ENCODE measurements around the gene VKORC1L1. TPM values are rescaled to one million over a fixed set of nuclear protein-coding genes. Genes with fewer than 3 reads are reported as not detected.
"Not testable (repeated sequence)": the region's sequence is repeated elsewhere in the genome, so short reads cannot be mapped to it uniquely, and the experiment has no call there.

Gene VKORC1L1
- total RNA-seq, 1 donor, result 19.9 TPM

GRCh38 chr7:65981965-65982792, 109.3 kb downstream of the VKORC1L1 start, which contains the start of gene GUSB:
GUSB (minus strand) TSS chr7:65982213; CDS start chr7:65982183, 30 bp downstream.
- peak; percentile 83 for DNase-seq (ENCODE audit: low read depth)
- no peak for TF ChIP-seq CTCF (IDR thresholded peaks at IDR 0.05; ENCODE audit: insufficient read depth, low read depth, low read length)
- peak within 1 kb of the TSS; percentile 82 for H3K4me3 ChIP-seq (ENCODE audit: low read depth, low read length)

- DNase-seq (ENCODE audit: low read depth), result no peak
- H3K4me3 ChIP-seq (ENCODE audit: low read depth, low read length), result no peak overlapping the region
- no peak for TF ChIP-seq CTCF (IDR thresholded peaks at IDR 0.05; ENCODE audit: insufficient read depth, low read depth, low read length)
Measured at GRCh38 chr7:65983965-65984658, 111.2 kb downstream of the VKORC1L1 start.

- no peak for TF ChIP-seq CTCF (IDR thresholded peaks at IDR 0.05; ENCODE audit: insufficient read depth, low read depth, low read length)
- no peak overlapping the region for H3K4me3 ChIP-seq (ENCODE audit: low read depth, low read length)
- DNase-seq (ENCODE audit: low read depth), result no peak
Measured at GRCh38 chr7:65988084-65988483, 115.2 kb downstream of the VKORC1L1 start.

- not testable (repeated sequence) for H3K4me3 ChIP-seq (ENCODE audit: low read depth, low read length); DNase-seq (ENCODE audit: low read depth)
Measured at GRCh38 chr7:65988503-65988902, 115.6 kb downstream of the VKORC1L1 start.

- no peak for DNase-seq (ENCODE audit: low read depth)
- TF ChIP-seq CTCF (IDR thresholded peaks at IDR 0.05; ENCODE audit: insufficient read depth, low read depth, low read length), result no peak
- no peak overlapping the region for H3K4me3 ChIP-seq (ENCODE audit: low read depth, low read length)
Measured at GRCh38 chr7:65989694-65990080, 116.8 kb downstream of the VKORC1L1 start.

- DNase-seq (ENCODE audit: low read depth); H3K4me3 ChIP-seq (ENCODE audit: low read depth, low read length): not testable (repeated sequence)
Measured at GRCh38 chr7:65991829-65992228, 119.0 kb downstream of the VKORC1L1 start.

- no peak overlapping the region for H3K4me3 ChIP-seq (ENCODE audit: low read depth, low read length)
- no peak for DNase-seq (ENCODE audit: low read depth)
- TF ChIP-seq CTCF (IDR thresholded peaks at IDR 0.05; ENCODE audit: insufficient read depth, low read depth, low read length), result no peak
Measured at GRCh38 chr7:65992526-65992925, 119.7 kb downstream of the VKORC1L1 start.

GRCh38 chr7:65994984-65995383, 122.1 kb downstream of the VKORC1L1 start:
- not testable (repeated sequence) for H3K4me3 ChIP-seq (ENCODE audit: low read depth, low read length); DNase-seq (ENCODE audit: low read depth)

- not testable (repeated sequence) for DNase-seq (ENCODE audit: low read depth); H3K4me3 ChIP-seq (ENCODE audit: low read depth, low read length)
Measured at GRCh38 chr7:66000823-66001417, 128.0 kb downstream of the VKORC1L1 start.

- not testable (repeated sequence) for DNase-seq (ENCODE audit: low read depth); H3K4me3 ChIP-seq (ENCODE audit: low read depth, low read length)
Measured at GRCh38 chr7:66005115-66005671, 132.3 kb downstream of the VKORC1L1 start.

Data from fibroblast of villous mesenchyme (primary cell).